ENCODE results near the gene B3GNT5.

The B3GNT5 gene

GRCh38 chr3:183319371-183319770 is 66.3 kb downstream of the B3GNT5 start:
- DNase-seq (ENCODE audit: low read depth, low spot score) = no peak
